ENCODE results near the gene PARP8. TPM values are rescaled to one million over a fixed set of nuclear protein-coding genes. Genes with fewer than 3 reads are reported as not detected.

The PARP8 gene
- total and polyA plus RNA-seq, 9 of the 15 experiments (the other 6 are each of a cell fraction or from before 2014, with no cell fraction given) = 0.03 to 0.31 TPM; not detected in 7

DNA sequence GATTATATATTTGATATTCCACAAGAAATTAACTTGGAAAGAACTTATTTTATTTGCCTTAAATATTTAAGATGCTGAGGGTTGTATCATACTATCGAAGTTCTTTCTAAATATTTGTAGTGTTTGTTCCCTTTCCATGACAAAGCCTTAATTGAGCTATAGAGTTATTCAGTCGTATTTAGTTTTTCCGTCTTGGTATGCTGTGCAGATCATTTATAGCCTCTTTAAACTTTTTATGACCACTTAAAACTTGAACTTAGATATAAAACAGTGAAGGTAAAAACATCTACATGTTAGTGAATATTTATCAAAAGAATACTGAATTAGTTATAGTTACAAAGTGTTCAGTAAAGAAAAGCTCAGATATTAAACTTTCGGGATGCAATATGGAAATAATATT lies 74.4 kb downstream of the PARP8 start:
- Histone ChIP-seq H3K27me3 (ENCODE audit: control insufficient read depth in 2 of 2, insufficient read depth in 2 of 2, low read length in 2 of 2) (no peaks in the 10 kb centered on the region), H3K4me2 (ENCODE audit: insufficient read depth, low read length) (no peak overlapping the region), H2AFZ (ENCODE audit: low read depth, low read length) (no peak overlapping the region), H3K9me3 (replicated peaks; ENCODE audit: control insufficient read depth, insufficient read depth, low read depth, low read length) (peaks cover 2% of the 10 kb centered on the region; the same call in 1 of the 2 replicates), H3K27ac (ENCODE audit: extremely low read depth, low read depth, low read length) (no peak overlapping the region), H3K9me1 (ENCODE audit: control insufficient read depth, insufficient read depth, low read length) (no peaks in the 10 kb centered on the region), H3K4me1 (replicated peaks in 1 of 2; ENCODE audit: control insufficient read depth in 2 of 2, insufficient read depth in 2 of 2, low read length in 2 of 2) (no peaks in the 10 kb centered on the region), H3K79me2 (ENCODE audit: control insufficient read depth, insufficient read depth, low read length) (no peaks in the 10 kb centered on the region), H3K36me3 (ENCODE audit: control insufficient read depth, insufficient read depth, low read length) (no peaks in the 10 kb centered on the region), H4K20me1 (replicated peaks; ENCODE audit: control insufficient read depth, insufficient read depth, low read length) (no peaks in the 10 kb centered on the region), H3K4me3 (no peak overlapping the region), H3K9ac (ENCODE audit: insufficient read depth in 1 of 2, low read depth in 2 of 2, low read length in 2 of 2) (no peak overlapping the region)
- no TSS peak for BruUV-seq (replicated peaks)
- in situ Hi-C loops (cut with MboI) = no loop called here
- WGBS (ENCODE audit: insufficient coverage, low coverage, missing lambda C conversion rate) = 0% methylated on average over 4 of the region's 4 CpGs
- ATAC-seq (no peak), DNase-seq (ENCODE audit: extremely low read depth in 1 of 4, low spot score in 3 of 4) (no peak), FAIRE-seq (no peak)
- intact Hi-C loops (cut with micrococcal nuclease) = no loop called here
- CTCF ChIA-PET (ENCODE audit: low intra/inter-chr PET ratio) = no interaction called here
- POLR2A ChIA-PET = no interaction called here
- TF ChIP-seq SIN3B (IDR thresholded peaks at IDR 0.05; ENCODE audit: low read depth) (no peak), SIRT6 (IDR thresholded peaks at IDR 0.05; ENCODE audit: low read depth, low read length) (no peak), CHD4 (IDR thresholded peaks at IDR 0.05; ENCODE audit: insufficient read depth, insufficient replicate concordance, low read depth, low read length, poor library complexity, severe bottlenecking) (no peak), RFX5 (IDR thresholded peaks at IDR 0.05; ENCODE audit: low read depth, low read length) (no peak), HNRNPK (IDR thresholded peaks at IDR 0.05; ENCODE audit: low read depth, low read length, poor library complexity, severe bottlenecking) (no peak), TCFL5 (CRISPR knock-in tag; conservative IDR thresholded peaks at IDR 0.05) (no peak), ZNF184 (CRISPR knock-in tag; IDR thresholded peaks at IDR 0.05) (no peak), SPI1 (IDR thresholded peaks at IDR 0.05; ENCODE audit: borderline replicate concordance, low read depth, low read length) (no peak), NEUROD1 (IDR thresholded peaks at IDR 0.05; ENCODE audit: borderline replicate concordance, low read depth, low read length, partially characterized antibody) (no peak)
- TF ChIP-seq, protein P1, sequence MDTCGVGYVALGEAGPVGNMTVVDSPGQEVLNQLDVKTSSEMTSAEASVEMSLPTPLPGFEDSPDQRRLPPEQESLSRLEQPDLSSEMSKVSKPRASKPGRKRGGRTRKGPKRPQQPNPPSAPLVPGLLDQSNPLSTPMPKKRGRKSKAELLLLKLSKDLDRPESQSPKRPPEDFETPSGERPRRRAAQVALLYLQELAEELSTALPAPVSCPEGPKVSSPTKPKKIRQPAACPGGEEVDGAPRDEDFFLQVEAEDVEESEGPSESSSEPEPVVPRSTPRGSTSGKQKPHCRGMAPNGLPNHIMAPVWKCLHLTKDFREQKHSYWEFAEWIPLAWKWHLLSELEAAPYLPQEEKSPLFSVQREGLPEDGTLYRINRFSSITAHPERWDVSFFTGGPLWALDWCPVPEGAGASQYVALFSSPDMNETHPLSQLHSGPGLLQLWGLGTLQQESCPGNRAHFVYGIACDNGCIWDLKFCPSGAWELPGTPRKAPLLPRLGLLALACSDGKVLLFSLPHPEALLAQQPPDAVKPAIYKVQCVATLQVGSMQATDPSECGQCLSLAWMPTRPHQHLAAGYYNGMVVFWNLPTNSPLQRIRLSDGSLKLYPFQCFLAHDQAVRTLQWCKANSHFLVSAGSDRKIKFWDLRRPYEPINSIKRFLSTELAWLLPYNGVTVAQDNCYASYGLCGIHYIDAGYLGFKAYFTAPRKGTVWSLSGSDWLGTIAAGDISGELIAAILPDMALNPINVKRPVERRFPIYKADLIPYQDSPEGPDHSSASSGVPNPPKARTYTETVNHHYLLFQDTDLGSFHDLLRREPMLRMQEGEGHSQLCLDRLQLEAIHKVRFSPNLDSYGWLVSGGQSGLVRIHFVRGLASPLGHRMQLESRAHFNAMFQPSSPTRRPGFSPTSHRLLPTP (IDR thresholded peaks at IDR 0.05; ENCODE audit: borderline replicate concordance, extremely low read depth, insufficient read length) = no peak
- TF ChIP-seq, protein P2, sequence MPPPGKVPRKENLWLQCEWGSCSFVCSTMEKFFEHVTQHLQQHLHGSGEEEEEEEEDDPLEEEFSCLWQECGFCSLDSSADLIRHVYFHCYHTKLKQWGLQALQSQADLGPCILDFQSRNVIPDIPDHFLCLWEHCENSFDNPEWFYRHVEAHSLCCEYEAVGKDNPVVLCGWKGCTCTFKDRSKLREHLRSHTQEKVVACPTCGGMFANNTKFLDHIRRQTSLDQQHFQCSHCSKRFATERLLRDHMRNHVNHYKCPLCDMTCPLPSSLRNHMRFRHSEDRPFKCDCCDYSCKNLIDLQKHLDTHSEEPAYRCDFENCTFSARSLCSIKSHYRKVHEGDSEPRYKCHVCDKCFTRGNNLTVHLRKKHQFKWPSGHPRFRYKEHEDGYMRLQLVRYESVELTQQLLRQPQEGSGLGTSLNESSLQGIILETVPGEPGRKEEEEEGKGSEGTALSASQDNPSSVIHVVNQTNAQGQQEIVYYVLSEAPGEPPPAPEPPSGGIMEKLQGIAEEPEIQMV (tag; conservative IDR thresholded peaks at IDR 0.05; ENCODE audit: low read depth) = no peak
- TF ChIP-seq, protein P3, sequence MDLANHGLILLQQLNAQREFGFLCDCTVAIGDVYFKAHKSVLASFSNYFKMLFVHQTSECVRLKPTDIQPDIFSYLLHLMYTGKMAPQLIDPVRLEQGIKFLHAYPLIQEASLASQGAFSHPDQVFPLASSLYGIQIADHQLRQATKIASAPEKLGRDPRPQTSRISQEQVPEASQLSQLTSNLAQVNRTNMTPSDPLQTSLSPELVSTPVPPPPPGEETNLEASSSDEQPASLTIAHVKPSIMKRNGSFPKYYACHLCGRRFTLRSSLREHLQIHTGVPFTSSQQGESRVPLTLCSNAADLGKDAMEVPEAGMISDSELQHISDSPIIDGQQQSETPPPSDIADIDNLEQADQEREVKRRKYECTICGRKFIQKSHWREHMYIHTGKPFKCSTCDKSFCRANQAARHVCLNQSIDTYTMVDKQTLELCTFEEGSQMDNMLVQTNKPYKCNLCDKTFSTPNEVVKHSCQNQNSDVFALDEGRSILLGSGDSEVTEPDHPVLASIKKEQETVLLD (IDR thresholded peaks at IDR 0.05) = no peak
- TF ChIP-seq, protein P4, sequence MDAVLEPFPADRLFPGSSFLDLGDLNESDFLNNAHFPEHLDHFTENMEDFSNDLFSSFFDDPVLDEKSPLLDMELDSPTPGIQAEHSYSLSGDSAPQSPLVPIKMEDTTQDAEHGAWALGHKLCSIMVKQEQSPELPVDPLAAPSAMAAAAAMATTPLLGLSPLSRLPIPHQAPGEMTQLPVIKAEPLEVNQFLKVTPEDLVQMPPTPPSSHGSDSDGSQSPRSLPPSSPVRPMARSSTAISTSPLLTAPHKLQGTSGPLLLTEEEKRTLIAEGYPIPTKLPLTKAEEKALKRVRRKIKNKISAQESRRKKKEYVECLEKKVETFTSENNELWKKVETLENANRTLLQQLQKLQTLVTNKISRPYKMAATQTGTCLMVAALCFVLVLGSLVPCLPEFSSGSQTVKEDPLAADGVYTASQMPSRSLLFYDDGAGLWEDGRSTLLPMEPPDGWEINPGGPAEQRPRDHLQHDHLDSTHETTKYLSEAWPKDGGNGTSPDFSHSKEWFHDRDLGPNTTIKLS (IDR thresholded peaks at IDR 0.05; ENCODE audit: borderline replicate concordance, low read depth) = no peak
